Measurements from ENCODE around the gene NKAIN1.

DNA sequence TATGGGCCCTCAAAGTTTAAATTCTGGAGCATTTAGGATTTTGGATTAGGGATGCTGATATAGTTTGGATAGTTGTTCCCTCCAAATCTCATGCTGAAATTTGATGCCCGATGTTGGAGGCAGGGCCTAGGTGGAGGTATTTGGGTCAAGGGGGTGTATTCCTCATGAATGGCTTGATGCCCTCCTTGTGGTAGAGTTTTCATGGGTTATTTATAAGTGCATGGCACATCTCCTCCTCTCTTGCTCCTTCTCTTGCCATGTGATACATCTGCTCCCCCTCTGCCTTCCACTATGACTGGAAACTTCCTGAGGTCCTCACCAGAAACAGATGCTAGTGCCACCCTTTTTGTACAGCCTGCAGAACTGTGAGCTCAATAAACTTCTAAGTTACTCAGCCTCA, 17.5 kb upstream of the NKAIN1 start:
- TF ChIP-seq, protein P1, sequence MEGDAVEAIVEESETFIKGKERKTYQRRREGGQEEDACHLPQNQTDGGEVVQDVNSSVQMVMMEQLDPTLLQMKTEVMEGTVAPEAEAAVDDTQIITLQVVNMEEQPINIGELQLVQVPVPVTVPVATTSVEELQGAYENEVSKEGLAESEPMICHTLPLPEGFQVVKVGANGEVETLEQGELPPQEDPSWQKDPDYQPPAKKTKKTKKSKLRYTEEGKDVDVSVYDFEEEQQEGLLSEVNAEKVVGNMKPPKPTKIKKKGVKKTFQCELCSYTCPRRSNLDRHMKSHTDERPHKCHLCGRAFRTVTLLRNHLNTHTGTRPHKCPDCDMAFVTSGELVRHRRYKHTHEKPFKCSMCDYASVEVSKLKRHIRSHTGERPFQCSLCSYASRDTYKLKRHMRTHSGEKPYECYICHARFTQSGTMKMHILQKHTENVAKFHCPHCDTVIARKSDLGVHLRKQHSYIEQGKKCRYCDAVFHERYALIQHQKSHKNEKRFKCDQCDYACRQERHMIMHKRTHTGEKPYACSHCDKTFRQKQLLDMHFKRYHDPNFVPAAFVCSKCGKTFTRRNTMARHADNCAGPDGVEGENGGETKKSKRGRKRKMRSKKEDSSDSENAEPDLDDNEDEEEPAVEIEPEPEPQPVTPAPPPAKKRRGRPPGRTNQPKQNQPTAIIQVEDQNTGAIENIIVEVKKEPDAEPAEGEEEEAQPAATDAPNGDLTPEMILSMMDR (IDR thresholded peaks at IDR 0.05): no peak
- no peak for TF ChIP-seq POLR2A (IDR thresholded peaks at IDR 0.05)
- no peak for TF ChIP-seq EP300 (IDR thresholded peaks at IDR 0.05)
